ENCODE data around the gene VPS39. TPM values are rescaled to one million over a fixed set of nuclear protein-coding genes. Genes with fewer than 3 reads are reported as not detected.

VPS39 gene
- total RNA-seq, 1 donor, result 58.4 TPM

DNA sequence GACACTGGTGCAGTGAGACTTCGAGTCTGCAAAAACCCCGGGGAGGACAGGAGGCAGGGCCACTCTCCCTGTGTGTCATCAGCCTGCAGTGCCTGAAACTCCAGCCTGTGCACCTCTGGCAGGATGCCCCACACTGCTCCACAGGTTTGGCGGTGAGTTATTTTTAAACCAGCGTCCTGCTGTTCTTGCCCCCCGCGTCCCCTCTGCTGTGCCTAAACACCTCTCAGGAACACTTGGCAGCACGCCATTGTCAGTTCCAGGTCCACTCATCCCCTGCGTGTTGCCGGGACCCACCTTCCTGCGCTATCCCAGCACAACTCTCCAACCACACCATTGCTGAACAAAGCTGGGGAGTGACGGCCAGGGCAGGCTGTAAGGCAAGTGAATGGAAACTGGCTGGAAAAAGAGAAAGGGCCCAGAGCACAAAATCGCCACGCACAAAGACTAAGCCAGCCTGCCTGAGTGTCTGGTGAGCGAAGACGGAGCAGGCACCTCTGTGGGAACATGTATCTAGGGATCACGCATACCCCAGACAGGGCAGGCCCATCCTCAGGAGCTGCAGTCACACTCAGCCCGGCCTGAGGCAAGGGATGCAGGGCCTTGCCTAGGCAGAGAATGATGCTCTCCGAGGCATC is 48.6 kb downstream of the VPS39 start:
- no peak for DNase-seq (ENCODE audit: low read depth in 2 of 3, low spot score in 2 of 3)

DNA sequence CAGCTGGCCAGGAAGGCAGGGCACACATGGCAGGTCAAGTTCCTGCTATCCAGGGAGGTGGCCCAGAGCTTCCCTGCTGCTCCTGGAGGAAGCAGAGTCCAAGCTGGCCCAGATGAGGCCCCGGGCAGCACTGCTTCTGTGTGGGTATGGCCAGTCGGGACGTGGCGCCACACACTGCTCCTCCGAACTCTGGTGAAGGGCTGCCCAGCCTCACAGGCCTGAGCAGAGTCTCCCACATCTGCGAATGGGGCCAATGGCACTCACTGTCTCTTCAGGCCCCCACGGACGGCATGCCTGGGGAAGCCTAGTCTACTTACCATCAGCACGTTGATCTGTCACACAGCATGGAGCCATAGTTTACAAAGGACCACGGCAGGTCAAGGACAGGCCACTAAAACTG is 49.2 kb downstream of the VPS39 start:
- no peak for DNase-seq (ENCODE audit: low read depth in 2 of 3, low spot score in 2 of 3)

DNA sequence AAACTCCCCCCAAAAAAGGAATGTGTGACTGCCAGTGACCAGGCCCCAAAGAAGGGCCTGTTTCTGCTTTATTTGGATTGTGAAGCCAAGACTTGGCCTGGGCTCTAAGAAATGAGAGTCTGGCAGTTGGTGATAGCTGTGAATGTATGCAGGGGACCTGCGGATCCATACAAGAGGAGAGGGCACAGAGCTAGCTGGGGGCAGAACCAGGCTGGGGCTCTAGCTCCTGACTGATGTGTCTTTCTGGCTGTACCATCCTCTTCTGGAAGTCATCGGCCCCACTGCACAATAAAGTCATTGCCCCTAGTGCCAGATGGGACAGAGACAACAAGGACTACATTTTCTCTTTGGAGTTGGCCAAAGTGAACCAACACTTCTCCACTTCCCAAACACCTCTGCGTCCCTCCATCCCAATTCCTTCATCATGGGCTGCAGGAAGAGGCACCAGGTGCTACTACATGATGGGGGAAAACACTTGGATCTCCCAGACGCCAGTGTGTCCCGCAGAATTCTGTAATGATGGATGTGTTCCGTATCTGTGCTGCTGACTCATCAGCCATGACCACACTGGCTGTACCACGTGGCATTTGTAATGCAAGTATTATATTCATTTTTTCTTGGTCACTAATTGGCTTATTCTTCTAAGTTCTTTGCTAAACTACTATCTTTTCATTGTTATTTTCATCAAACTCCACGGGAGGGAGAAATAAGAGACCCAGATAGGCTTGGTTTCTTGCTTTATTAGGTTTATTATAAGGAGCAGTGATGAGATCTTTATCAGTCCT is 49.9 kb downstream of the VPS39 start:
- peak in 2 of 3 donors; percentile 46 to 50 for DNase-seq (ENCODE audit: low read depth in 2 of 3, low spot score in 2 of 3)

DNA sequence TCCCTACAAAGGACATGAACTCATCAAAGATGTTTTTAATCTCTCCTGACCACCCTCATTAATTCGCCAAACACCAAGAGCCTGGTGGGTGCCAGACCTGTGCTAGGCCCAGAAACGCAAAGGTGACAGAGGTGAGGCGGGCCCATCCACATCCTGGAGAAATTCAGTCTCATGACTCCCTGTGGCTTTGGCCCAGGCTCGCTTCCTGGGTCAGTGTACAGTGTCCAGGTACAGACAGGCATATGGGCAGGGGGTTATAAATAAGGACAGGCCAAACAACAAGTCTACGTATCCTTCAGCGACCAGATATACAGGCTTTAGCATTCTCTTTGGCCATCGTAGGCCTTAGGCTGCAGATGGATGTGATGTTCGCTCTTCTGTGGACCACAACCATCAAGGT is 50.7 kb downstream of the VPS39 start:
- DNase-seq (ENCODE audit: low read depth in 2 of 3, low spot score in 2 of 3), result no peak

DNA sequence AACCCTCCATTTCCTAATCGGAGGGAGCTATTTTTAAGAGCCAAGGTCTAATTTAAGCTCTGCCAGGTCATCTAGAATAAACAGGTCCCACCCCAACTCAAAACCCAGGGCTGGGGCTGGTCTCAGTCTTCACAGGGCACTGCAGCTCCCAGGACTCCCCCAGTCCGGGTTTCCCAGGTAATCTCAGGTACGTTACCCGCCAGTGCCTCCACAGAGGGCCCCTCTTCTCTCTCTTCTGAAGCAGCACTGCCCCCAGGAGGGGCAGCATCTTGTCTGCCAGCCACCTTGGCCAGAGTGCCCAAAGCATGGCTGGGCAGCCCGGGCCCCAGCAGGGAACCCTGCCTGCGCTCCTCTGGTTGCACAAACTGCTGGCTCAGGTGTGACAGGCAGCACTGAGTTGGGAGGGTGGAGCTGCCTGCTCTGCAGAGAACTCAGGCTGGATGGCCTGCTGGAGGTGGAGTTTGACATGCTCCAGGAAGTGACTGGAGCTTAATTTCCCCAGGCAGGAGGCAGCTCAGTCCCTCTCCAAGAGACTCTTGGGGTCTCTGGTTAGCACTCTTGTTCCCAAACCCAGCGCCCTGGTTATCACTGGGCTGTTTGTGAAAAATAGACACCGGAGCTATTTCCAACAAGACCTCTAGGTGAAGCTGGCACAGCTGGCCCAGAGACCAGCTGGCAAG is 51.7 kb downstream of the VPS39 start, which contains the start of gene PLA2G4F:
PLA2G4F (minus strand) TSS at position 394 of the 680 bp plus-strand sequence; CDS start at position 307, 87 bp downstream.
- no peak for DNase-seq (ENCODE audit: low read depth in 2 of 3, low spot score in 2 of 3)

DNA sequence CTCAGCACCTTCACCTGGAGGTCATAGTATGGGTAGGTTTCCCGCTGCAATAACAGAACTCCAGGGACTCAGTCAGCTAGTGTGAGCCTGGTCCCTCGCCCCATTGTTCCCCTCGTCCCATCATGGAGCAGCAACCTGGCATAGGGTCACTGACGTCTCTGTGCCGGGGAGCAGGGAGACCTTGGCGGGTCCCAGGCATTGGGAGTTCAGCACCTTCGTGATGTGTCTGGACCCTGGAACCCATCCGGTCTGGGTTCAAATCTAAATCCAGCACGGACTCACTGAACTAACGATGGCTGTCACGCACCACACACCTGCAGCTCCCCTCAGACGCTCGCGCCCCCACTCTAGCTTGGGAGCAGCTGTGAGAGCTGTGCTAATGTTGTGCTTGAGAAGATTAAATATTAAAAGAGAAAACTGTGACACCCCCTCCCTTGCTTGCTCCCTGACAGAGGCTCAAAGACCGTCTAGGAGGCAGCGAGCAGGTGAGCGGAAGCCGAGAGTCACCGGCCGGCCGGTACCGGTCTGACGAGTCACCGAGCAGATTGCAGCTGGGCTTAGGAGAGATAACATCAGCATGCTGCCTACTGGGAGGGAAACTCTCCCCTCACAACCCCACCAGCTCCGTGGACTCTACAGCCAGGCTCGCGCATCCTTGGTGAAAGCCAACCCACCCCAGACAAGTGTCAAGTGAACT is 52.4 kb downstream of the VPS39 start:
- DNase-seq (ENCODE audit: low read depth in 2 of 3, low spot score in 2 of 3), result no peak

DNA sequence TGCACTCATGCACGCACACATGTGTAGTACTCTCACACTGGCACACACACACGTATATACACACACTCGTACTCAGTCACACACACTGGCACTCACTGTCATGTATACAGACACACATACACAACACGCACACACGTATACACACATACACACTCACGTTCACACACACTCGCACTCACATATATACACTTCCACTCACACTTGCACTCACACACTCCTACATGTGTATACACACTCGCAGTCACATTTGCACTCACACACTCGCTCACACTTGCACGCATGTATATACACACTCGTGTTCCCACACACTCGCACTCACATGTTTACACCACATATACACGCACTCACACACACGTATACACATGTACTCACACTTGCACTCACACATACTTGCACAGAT is 53.1 kb downstream of the VPS39 start:
- DNase-seq (ENCODE audit: low read depth in 2 of 3, low spot score in 2 of 3), result no peak

DNA sequence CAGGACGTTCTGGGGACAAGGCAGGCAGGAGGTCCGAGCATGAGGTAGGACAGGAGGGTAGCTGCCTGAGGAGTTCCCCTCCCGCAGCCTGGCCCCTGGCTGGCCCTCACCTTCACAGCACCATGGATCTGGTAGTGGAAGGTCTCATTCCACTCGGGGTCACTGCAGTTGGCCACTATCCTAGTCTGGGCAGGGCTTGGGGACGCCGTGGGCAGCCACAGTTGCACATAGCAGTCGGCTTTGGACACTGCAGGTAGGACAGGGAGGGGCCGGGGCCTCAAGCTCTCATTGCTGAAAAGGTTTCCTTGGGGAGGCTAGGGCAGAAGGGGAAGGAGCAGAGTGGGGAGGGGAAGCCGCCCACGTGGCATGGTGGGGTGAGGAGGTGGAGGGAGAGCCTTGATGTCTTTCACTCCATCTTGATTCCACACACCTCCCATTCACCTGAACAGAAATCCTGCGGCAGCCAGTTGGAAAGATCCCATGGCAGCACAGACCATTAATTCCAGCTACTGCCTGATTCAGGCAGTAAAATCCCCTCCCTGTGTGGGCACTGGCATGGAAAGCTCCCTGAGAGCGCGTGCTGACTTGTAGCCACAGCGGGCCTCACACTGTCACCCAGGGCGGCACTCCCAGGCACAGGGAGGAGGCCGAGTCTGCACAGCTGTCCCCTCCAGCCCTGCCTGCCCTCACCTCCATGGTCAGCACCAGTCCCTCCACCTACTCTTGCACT is 53.7 kb downstream of the VPS39 start:
- DNase-seq (ENCODE audit: low read depth in 2 of 3, low spot score in 2 of 3), result no peak

DNA sequence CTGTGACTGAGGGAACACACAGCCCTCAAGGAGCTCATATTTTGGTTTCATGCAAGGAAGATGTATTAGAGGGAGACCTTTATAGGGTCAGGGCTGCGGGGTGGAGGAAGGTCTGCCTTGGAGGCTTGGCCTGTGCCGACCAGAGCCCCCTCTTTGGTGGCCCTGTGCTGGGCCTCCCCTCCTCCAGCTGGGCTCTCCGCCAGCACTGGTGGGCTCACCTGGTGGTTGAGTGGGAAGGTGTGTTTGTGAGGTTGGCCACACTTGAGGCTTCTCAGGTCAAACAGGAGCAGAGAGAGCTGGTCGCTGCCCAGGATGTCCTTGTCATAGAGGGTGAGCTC is 54.3 kb downstream of the VPS39 start:
- no peak for DNase-seq (ENCODE audit: low read depth in 2 of 3, low spot score in 2 of 3)

DNA sequence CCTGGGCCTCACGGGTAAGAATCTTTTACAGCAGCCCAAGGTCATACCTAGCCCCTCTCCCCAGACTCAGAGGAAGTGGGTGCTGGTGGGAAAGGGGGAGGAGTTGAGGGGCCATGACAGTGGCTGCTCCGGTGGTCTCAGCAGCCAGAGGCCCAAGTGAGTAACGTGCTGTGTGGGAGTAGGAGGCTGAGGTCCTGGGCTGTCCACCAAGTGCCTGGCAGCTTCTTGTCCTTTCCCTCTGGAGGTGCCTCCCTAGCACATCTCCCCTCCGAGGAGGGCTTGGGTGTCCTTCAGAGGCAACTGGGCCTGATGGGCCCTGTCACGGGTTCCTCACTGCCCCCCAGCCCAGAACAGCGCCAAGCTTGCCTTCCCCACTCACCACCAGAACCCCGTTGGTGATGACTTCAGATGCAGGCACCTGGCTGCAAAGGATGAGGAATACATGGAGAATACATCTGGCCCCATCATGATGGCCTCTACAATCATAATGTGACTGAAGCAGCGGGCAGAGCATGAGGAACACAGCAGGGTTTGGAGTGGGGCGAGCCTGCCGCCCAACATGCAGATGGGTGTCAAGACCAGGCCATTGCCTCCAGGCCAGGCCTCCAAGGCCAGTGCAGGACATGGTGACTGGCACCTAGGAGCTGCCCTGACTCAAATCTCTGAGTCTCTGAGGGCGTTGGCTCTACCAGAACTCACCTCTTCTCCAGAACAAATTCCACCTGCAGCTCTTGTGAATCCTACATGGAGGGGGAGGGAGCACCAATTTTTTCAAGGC is 55.0 kb downstream of the VPS39 start:
- DNase-seq (ENCODE audit: low read depth in 2 of 3, low spot score in 2 of 3), result no peak

DNA sequence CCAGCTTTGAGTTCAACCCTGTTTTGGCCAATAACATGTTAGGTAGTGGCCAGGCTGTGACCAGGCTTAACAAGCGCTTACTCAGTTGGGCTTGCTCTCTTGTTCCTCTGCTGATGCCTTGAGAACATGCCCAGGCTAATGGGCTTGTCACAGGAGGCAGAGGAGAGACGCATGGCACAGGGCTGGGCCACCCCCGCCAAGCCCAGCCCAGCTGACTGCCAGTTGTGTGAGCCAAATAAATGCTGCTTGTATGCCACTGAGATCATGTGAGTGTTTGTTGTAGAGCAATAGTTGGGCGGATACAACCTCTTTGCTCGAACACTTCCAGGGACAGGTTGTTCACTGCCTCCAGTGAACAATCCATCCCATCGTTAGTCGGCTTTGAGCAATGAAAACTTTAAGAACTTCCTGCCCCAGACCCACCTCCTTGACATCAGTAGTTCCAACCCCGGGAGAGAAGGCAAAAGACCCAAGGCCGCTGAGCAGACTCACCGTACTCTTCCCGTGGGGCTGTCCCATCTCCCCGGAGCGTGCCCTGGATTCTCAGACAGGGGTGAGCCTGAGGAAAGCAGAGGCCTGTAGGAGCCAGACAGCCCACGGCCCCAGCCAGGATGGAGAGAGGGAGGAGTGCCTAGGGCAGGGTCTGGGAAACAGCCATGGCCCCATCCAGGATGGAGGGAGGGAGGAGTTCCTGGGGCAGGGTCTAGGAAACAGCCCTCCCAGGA is 55.7 kb downstream of the VPS39 start:
- no peak for DNase-seq (ENCODE audit: low read depth in 2 of 3, low spot score in 2 of 3)

DNA sequence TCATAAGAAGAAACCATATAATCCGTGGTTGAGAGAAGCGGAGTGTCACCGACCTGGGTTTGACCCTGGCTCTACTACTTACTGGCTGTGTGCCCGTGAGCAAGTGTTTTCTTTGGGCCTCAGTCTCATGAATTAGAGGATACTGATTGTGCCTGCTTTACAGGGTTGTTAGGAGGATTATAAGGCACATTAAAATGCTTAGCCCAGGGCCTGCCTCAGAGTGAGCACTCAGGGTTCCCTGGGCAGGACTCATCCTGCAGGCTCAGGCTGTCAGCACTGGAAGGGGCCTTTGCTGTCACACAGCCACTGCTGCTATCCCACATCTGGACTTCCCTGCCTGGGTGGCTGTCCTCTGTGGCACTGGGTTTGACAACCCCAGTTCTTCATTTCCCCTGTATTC is 56.4 kb downstream of the VPS39 start:
- no peak for DNase-seq (ENCODE audit: low read depth in 2 of 3, low spot score in 2 of 3)

DNA sequence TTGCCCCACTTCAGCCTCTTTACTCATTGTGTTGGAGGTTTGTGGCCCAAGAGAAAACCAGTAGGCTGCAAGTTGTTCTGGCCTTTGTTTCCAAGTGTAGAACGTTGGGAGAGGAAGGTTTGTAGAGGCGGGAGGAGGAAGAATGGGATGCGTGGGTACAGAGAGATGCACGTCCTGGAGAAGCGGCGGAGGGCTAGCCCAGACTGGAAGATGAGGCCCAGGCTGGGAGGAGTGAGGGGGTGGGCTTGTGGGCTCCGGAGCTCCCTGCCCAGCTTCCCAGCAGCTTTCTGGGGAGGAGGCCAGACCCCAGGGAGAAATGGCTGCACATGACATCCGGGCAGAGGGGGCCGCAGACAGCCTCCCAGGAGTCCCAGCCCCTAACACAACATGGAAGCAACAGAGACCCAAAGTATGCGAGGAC is 57.0 kb downstream of the VPS39 start:
- no peak for DNase-seq (ENCODE audit: low read depth in 2 of 3, low spot score in 2 of 3)

DNA sequence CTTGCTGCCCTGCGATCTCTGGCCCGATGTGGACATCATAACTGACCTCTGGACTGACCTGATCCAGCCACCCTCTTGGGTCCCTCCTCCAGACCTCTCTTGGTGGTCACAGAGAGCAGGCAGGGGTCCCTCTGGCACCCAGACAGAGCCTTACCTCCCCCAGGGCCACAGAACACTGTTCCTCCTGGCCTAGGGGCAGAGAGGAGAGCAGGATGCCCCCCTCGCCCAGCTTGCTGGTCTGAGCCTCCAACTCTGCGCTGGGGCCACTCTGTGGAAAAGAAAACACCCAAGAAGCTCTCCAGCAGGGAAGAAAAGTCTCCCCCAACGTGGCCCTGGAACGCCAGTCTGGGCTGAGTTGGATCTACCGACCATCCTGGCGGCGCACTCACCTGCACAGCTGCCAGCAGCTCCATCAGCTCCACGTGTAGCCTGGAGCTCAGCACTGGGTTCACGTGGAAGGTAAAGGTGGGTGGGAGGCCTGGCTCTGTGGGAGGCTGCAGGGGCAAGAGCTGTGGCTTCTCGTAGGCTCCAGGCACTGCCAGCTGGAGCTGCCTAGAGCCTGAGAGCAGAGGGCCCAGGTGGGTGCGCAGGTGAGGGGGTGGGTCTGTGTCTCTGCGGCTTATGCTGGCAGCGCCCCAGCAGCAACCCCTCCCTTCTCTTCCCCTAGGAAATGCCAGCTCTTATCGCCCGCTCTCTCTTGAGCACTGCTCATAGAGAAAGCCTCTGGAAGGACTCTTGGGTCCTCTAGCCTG is 57.7 kb downstream of the VPS39 start:
- no peak for DNase-seq (ENCODE audit: low read depth in 2 of 3, low spot score in 2 of 3)

DNA sequence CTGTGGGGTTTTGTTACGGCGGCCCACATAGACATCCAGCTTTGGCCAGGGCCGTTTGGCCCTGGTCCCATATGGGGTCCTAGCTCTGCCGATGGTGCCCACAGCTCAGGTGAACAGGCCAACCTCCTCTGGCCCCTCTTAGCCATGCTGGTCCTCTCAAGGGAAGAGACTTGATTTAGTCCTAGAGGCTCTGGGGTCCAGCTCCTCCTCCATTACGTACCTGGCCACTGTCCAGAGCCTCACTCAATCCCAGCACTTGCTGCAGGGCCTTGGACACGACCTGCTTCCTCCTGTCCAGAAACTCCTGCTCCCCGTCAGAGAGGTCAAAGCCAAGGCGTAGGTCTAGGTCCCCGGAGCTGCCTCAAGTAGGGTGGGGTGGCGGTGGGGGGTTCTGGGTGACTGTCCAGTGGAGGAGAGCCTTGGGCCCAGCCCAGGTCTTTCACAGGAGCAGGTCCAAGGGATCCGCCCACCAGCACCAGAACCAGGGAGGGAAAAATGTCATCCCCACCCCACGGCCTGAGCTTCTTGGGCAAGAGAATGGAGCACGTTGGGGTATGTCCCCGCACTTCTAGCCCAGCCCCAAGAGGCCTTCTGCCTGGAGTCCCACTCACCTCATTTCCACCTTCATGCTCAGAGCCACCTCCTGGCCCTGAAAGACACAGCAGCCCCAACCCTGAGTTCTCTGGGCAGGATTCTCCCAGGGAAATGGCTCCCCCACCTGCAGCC is 58.4 kb downstream of the VPS39 start:
- DNase-seq (ENCODE audit: low read depth in 2 of 3, low spot score in 2 of 3), result no peak

DNA sequence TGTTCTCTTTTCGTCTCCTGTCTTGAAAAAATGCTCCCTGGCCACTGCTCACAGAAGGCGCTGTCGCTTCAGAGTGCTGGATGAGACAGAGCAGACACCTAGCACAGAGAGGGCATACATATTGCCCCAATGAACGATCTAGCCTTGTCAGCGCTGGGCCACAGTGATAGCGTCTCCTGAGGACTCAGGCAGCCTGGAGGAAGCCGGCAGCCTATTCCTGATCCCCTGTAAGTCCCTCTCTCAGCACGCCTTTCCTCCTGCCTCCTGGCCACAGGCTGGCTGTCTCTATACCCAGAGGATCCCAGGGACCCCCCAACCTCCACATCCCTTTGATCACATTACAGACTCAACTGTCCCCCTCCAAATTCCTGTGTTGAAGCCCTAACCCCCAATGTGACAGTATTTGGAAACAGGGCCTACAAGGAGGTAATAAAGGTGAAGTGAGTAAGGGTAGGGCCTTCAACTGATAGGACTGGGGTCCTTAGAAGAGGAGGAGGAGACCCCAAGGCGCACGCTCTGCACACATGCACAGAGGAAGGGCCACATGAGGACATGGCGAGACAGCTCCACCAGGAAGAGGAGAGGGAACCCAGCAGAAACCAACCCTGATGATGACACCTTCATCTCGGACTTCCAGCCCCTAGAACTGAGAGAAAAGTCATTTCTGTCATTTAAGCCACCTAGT is 59.2 kb downstream of the VPS39 start:
- DNase-seq (ENCODE audit: low read depth in 2 of 3, low spot score in 2 of 3), result no peak

DNA sequence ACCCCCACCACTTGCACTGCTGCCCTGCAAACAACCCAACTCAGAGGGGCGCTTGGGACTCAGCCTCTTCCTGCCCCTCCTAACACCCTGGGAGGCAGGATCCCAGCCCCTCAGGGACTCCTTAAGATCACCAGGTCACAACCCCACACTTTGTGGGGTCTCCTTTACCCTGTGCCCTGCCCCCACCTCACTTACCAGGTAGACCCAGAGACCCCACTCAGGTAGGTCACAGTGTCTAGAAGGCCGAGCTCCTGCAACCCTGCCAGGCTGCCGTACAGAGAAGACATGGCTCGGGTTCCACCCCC is 60.7 kb downstream of the VPS39 start:
- DNase-seq (ENCODE audit: low read depth in 2 of 3, low spot score in 2 of 3), result no peak
